Superior temporal gyrus (tissue), 1 donor: ENCODE data around the gene IARS1.

Experiments used
- DNase-seq: peaks from one replicate; pipeline ENCODE4 v3.0.0-alpha.2; 2016; ENCODE audit errors: extremely low spot score

Gene IARS1

DNA sequence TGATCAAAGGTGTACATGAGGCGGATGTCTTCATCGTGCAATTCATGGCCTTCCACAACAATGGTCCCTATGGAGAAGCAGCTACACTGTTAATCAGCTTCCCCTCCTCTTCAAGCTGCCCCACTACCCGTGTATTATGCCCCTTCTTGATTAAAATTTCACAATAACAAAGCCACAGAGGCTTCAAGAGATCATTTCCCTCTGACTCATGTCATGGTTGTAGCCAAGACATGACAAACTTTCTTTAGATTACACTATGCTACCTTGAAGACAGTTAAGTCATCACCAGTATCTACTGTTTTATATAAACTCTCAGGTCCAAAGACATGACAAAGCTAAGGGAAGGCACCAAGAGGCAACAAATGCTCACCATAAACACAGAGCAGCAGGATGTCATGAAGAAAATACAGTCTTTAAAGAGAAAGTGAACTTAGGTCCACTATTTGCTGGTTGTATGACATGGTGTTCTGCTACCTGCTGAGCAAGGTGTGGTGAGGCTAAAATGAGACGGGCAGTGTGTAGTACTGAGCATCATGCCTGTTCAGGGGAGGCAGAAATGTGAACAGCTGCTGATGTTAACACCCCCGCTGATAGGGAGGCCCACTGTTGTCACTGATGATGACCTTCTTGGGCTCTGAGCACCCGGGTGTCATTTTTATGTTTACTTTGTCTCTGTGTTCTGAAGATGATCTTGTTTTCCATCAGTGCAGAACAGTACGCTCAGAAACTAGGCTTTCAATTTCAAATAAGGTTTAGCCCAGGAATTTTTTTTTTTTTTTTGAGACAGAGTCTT lies 48.3 kb downstream of the IARS1 start:
- DNase-seq = no peak
